KG1 (cell line): ENCODE data around the gene PARVG.

Experiments used
- DNase-seq: peaks from one replicate; lab custom pipeline; 2025; lab: John Stamatoyannopoulos, UW

PARVG gene

DNA sequence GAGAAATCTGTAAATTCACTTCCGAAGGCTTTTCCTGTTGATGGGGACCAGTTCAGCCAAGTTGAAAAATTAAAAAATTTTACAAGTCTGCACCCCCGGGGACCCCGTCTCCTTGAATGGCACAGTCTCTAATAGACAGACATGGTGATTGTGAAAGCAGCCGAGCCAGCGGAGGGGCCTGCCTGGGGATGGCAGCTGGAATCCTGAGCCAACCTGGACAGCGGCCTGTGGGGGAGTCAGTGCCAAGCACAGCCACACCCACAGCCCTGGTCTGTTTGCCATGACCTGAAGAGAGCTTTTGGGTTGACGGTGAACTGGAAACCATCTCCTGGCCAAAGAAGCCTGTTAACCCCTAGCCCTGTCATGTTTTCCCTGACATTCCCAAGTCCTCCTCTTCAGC lies 64.7 kb downstream of the PARVG start:
- DNase-seq: no peak

- DNase-seq: no peak
These were observed 65.1 kb downstream of the PARVG start for GRCh38 chr22:44245867-44246266.

DNA sequence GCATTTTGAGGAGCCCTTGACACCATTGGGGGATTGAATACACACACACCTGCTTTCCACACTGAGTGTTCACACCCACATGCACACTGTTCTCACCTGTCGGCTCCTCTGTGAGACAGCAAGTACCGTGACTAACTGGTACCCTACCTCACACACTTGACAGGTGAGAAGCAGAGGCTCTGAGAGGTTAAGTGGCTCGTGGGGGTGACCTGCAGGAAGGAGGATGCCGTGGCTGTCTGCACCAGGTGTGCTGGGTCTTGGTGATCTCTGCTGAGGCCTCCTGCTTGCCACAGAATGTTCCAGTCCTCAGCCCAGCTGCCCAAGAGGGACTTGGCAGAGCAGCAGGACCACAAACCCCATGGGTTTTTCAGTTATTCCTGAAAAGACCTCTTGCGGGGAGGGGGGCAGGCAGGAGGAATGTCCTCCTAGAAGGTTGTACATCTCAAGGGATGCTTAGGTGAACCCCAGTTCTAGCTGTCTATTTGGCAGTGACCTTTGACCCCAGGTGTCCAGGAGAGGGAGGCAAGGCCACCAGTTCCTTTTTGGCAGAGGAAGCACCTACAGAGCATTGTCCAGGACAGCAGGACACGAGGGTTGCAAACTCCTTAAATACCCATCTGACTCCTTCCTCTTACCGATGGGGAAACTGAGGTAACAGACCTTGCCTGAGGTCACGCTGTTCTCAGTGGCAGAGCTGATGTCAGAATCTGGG lies 66.0 kb downstream of the PARVG start:
- DNase-seq: no peak

- no peak for DNase-seq
These were observed 66.6 kb downstream of the PARVG start for GRCh38 chr22:44247346-44247745.

- DNase-seq: no peak
These were observed 67.5 kb downstream of the PARVG start for GRCh38 chr22:44247923-44248892.

DNA sequence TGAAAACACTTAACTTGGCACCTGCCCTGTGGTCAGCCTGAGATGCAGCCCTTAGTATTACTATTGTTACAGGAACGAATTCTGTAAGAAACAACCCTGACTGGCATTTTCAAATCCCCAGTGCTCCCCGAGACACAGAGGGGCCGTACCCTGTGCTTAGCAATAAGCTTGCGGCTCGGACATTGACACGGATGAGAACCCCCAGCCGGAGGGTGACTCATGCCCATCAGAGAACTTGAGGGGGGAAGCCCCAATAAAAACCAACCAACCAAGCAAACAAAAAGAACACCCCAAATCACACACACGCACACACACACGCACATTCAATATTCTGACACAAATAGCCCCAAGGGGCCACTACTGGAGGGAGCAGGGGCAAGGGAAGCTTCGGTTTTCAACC lies 68.2 kb downstream of the PARVG start:
- no peak for DNase-seq

DNA sequence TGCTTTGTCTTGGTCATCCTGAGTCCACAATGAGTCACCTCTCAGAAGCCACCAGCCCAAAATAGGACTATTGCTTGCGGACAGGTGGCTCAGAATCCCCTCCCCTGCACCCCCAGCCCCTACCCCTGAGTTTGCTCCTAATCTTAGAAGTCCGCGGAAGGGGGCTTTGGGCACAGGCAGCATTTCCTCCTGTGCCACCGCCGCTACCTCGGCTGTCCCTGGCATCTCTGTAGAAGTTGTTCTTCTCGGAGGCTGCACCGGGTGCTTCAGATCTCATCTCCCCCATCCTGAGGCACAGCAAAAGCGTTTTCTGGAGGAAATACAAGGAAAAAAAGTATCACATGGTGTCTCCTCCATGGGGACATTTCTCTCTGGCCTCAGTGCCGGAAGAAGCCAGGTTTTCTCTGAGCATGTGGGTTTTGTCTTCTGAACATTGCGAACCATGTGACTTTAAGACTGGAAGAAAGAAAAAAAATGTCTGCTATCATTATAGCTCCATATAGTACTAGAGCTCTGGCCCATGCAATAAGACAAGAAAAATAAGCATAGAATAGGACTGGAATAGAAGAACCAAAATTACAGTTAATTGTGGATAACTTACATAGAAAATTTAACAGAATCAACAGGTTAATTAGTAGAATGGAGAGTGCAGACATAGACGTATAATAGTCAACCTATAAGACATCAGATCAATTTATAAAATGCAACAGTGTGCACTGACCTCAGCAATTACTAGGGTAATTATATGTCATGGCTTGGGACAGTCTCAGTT lies 68.8 kb downstream of the PARVG start:
- no peak for DNase-seq

DNA sequence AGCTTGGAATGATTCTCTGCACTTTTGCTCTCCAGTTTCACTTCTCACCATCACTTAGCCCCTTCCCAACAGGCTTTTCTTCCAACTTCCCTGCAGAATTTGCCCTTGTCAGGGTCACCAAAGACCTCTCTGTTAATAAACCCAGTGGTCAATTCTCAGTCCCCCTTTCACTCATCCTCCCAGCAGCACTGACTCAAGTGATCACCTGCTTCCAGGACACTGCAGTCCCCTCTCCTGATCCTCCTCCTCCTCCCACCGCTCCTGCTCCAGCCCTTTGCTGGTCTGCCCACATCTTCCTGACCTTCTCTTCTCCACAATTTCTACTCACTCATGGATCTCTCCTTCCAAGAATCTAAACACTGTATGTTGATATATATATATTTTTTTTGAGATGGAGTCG lies 74.1 kb downstream of the PARVG start:
- DNase-seq: no peak

- no peak for DNase-seq
These were observed 75.4 kb downstream of the PARVG start for GRCh38 chr22:44256085-44256484.

GRCh38 chr22:44256556-44257485 lies 76.1 kb downstream of the PARVG start:
- no peak for DNase-seq
